Activated CD8-positive, alpha-beta memory T cell treated with anti-CD3 and anti-CD28 coated beads, Interleukin-2, amount 50 U/mL, for 4 hours (primary cell): ENCODE data around the gene USP17L30.
"Not testable (repeated sequence)": the region's sequence is repeated elsewhere in the genome, so short reads cannot be mapped to it uniquely, and the experiment has no call there.

ENCODE experiments used
- DNase-seq: peaks from one replicate; pipeline ENCODE4 v3.0.0-alpha.2; 2020

The USP17L30 gene

GRCh38 chr4:9362829-9363228, at the start of gene USP17L30:
Gene USP17L30, plus strand, starts transcription at chr4:9363129. Its CDS starts 0 bp downstream, at chr4:9363129.
- not testable (repeated sequence) for DNase-seq

DNA sequence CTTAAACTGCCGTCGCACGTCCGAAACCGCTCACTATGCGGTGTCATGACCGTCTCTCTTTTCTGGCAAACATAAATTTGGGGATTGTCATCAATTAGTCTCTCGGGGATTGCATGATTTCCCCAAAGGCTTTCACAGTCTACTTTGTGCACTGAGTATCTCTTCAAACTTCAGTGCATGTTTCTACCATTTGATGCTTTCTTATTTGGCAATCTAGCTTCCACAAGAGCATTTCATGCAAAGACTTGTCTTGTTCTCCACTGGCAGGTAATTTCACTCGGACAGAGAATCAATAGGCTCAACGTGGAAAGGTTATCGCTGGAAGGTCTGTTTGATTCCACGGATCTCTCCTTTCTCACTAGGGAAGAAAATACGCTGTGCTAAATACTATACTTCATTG, 38.7 kb upstream of the USP17L30 start:
- DNase-seq = not testable (repeated sequence)

DNA sequence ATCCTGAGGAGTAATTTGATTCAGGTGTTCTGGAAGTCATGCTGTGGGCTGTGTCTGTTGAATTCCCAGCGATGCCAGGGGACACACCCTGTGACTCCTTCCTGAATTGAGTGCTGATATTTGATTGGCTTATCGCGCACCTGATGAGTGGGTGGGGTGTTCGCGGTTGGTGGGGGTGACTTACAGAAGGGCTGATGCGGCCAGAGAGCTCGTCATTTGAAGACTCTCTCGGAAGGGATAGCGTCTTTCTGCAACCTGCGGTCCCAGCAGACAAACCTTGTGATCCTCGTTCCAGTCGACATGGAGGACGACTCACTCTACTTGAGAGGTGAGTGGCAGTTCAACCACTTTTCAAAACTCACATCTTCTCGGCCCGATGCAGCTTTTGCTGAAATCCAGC, 38.1 kb upstream of the USP17L30 start, which contains the start of gene USP17L24:
Gene USP17L24, plus strand, starts transcription at position 301 of the 400 bp plus-strand sequence. Its CDS starts 0 bp downstream, at position 301.
- not testable (repeated sequence) for DNase-seq

GRCh38 chr4:9329611-9330010, 33.3 kb upstream of the USP17L30 start, which contains the start of gene USP17L25:
Gene USP17L25, plus strand, starts transcription at chr4:9329911. Its CDS starts 0 bp downstream, at chr4:9329911.
- not testable (repeated sequence) for DNase-seq

DNA sequence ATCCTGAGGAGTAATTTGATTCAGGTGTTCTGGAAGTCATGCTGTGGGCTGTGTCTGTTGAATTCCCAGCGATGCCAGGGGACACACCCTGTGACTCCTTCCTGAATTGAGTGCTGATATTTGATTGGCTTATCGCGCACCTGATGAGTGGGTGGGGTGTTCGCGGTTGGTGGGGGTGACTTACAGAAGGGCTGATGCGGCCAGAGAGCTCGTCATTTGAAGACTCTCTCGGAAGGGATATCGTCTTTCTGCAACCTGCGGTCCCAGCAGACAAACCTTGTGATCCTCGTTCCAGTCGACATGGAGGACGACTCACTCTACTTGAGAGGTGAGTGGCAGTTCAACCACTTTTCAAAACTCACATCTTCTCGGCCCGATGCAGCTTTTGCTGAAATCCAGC, 28.6 kb upstream of the USP17L30 start, which contains the start of gene USP17L26:
Gene USP17L26, plus strand, starts transcription at position 301 of the 400 bp plus-strand sequence. Its CDS starts 0 bp downstream, at position 301.
- DNase-seq = not testable (repeated sequence)

GRCh38 chr4:9339103-9339502, 23.8 kb upstream of the USP17L30 start, which contains the start of gene USP17L5:
Gene USP17L5, plus strand, starts transcription at chr4:9339403. Its CDS starts 0 bp downstream, at chr4:9339403.
- DNase-seq = not testable (repeated sequence)

- not testable (repeated sequence) for DNase-seq
Measured at GRCh38 chr4:9343848-9344247, 19.1 kb upstream of the USP17L30 start, which contains the start of gene USP17L27. Gene USP17L27, plus strand, starts transcription at chr4:9344148. Its CDS starts 0 bp downstream, at chr4:9344148.

GRCh38 chr4:9348593-9348992, 14.3 kb upstream of the USP17L30 start, which contains the start of gene USP17L28:
Gene USP17L28, plus strand, starts transcription at chr4:9348893. Its CDS starts 0 bp downstream, at chr4:9348893.
- not testable (repeated sequence) for DNase-seq

- not testable (repeated sequence) for DNase-seq
Measured at GRCh38 chr4:9350866-9351265, 12.1 kb upstream of the USP17L30 start.

DNA sequence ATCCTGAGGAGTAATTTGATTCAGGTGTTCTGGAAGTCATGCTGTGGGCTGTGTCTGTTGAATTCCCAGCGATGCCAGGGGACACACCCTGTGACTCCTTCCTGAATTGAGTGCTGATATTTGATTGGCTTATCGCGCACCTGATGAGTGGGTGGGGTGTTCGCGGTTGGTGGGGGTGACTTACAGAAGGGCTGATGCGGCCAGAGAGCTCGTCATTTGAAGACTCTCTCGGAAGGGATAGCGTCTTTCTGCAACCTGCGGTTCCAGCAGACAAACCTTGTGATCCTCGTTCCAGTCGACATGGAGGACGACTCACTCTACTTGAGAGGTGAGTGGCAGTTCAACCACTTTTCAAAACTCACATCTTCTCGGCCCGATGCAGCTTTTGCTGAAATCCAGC, 9.6 kb upstream of the USP17L30 start, which contains the start of gene USP17L29:
Gene USP17L29, plus strand, starts transcription at position 301 of the 400 bp plus-strand sequence. Its CDS starts 0 bp downstream, at position 301.
- DNase-seq = not testable (repeated sequence)

GRCh38 chr4:9379881-9380280, 17.0 kb downstream of the USP17L30 start:
- not testable (repeated sequence) for DNase-seq

GRCh38 chr4:9381012-9381534, 18.1 kb downstream of the USP17L30 start:
- peak; percentile 18 for DNase-seq

- no peak for DNase-seq
Measured at GRCh38 chr4:9384126-9384525, 21.2 kb downstream of the USP17L30 start.

DNA sequence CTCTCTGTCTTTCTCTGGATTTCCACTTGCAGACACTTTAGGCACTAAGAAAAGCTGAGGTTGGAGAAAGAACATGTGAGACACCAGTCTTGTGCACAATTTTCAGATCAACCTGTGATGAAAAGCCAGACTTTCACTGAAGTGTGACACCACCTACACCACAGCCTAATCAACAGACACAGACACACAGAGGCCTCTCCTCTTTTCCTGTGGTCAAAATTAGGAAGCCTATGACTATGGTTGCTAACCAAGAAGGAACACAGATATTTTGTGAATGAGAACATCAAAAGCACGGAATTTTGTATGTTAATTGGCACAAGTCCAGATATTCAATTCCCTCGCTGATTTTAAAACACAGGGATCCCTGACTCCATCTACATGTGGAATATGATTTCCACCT, 26.1 kb downstream of the USP17L30 start:
- DNase-seq = not testable (repeated sequence)

GRCh38 chr4:9405774-9406173, 42.8 kb downstream of the USP17L30 start:
- not testable (repeated sequence) for DNase-seq

DNA sequence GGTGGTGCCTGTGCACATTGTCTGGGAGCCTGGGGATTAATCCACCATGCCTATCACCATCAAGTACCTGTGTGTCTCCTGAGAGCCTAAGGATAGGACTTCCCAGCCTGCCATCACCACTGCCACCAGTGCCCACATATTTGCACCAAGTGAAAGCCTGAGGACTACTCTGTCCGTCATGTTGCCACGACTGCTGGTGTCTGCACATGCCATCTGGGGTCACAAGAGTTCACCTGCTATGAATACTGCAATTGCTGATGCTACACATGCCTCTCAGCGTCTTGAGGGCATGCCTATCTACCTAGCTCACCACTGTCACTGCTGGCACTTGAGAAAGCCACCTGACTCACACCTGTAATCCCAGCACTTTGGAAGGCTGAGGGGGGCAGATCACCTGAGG, 43.6 kb downstream of the USP17L30 start:
- not testable (repeated sequence) for DNase-seq

- no peak for DNase-seq
Measured at GRCh38 chr4:9409793-9410192, 46.9 kb downstream of the USP17L30 start.
